Colon (tissue), 2 donors: Measurements from ENCODE around the gene CHMP1B.
"Not testable (repeated sequence)": the region's sequence is repeated elsewhere in the genome, so short reads cannot be mapped to it uniquely, and the experiment has no call there.

Source experiments
- FAIRE-seq: peaks from 2 replicates; lab custom pipeline; 2012; peaks lifted over from hg19 to GRCh38; lab: Jason Lieb, UNC
- donor health status: control.
- donor health status: control.

Gene CHMP1B

GRCh38 chr18:11840493-11840892, 10.7 kb upstream of the CHMP1B start:
- FAIRE-seq = no peak

GRCh38 chr18:11842562-11842961, 8.7 kb upstream of the CHMP1B start:
- no peak for FAIRE-seq

- FAIRE-seq = no peak
Measured at GRCh38 chr18:11844436-11844835, 6.8 kb upstream of the CHMP1B start.

GRCh38 chr18:11845654-11846053, 5.6 kb upstream of the CHMP1B start:
- no peak for FAIRE-seq

GRCh38 chr18:11847811-11848210, 3.4 kb upstream of the CHMP1B start:
- FAIRE-seq = no peak

- FAIRE-seq = no peak
Measured at GRCh38 chr18:11849279-11849678, 1.9 kb upstream of the CHMP1B start.

- FAIRE-seq = no peak
Measured at GRCh38 chr18:11849841-11850634, 1.2 kb upstream of the CHMP1B start.

GRCh38 chr18:11850821-11851145, 430 bp upstream of the CHMP1B start:
- no peak for FAIRE-seq

- FAIRE-seq = no peak
Measured at GRCh38 chr18:11851806-11852337, 659 bp downstream of the CHMP1B start.

- not testable (repeated sequence) for FAIRE-seq
Measured at GRCh38 chr18:11854554-11854953, 3.3 kb downstream of the CHMP1B start.

- no peak for FAIRE-seq
Measured at GRCh38 chr18:11857177-11857887, 6.1 kb downstream of the CHMP1B start.

- no peak for FAIRE-seq
Measured at GRCh38 chr18:11859282-11859830, 8.1 kb downstream of the CHMP1B start.

GRCh38 chr18:11859903-11860407, 8.7 kb downstream of the CHMP1B start:
- no peak for FAIRE-seq

GRCh38 chr18:11860594-11861450, 9.6 kb downstream of the CHMP1B start:
- FAIRE-seq = no peak

GRCh38 chr18:11861583-11862288, 10.5 kb downstream of the CHMP1B start:
- FAIRE-seq = no peak

- FAIRE-seq = no peak
Measured at GRCh38 chr18:11862468-11863137, 11.4 kb downstream of the CHMP1B start.

- FAIRE-seq = no peak
Measured at GRCh38 chr18:11864471-11864870, 13.3 kb downstream of the CHMP1B start.

- FAIRE-seq = no peak
Measured at GRCh38 chr18:11865071-11865470, 13.9 kb downstream of the CHMP1B start.

- FAIRE-seq = no peak
Measured at GRCh38 chr18:11866329-11866728, 15.1 kb downstream of the CHMP1B start.

GRCh38 chr18:11866764-11867163, 15.6 kb downstream of the CHMP1B start:
- FAIRE-seq = no peak

GRCh38 chr18:11868230-11868629, 17.0 kb downstream of the CHMP1B start:
- no peak for FAIRE-seq
